Kidney (tissue), 22 donors: ENCODE data around the gene SYTL4. TPM values are rescaled to one million over a fixed set of nuclear protein-coding genes. Genes with fewer than 3 reads are reported as not detected.
"Not testable (repeated sequence)": the region's sequence is repeated elsewhere in the genome, so short reads cannot be mapped to it uniquely, and the experiment has no call there.

Experiments used
- DNase-seq, 5 donors: peaks; one replicate each; pipeline ENCODE4 v3.0.0-alpha.2; 2013 to 2020
- FAIRE-seq: peaks from 2 replicates; lab custom pipeline; 2012; peaks lifted over from hg19 to GRCh38; lab: Jason Lieb, UNC
- H3K27ac ChIP-seq, 2 donors: one replicate each; pipeline ENCODE4 v1.7.0; 2013; ENCODE audit warnings: low read depth in 2 of 2, low read length in 2 of 2, inconsistent platforms in 1 of 2
- H3K27me3 ChIP-seq: one replicate; pipeline ENCODE4 v1.7.1; 2013; ENCODE audit warnings: low read length, inconsistent platforms; ENCODE audit not compliant: control insufficient read depth, insufficient read depth
- H3K36me3 ChIP-seq, 3 donors: one replicate each; pipeline versions ENCODE4 v1.7.0 to v1.7.1; 2013; ENCODE audit warnings: low read length in 3 of 3, control low read depth in 1 of 3, inconsistent platforms in 1 of 3; ENCODE audit not compliant: insufficient read depth in 3 of 3, control insufficient read depth in 2 of 3
- H3K4me1 ChIP-seq, 3 donors: one replicate each; pipeline versions ENCODE4 v1.7.0 to v1.7.1; 2013; ENCODE audit warnings: low read length in 3 of 3, inconsistent platforms in 1 of 3, low read depth in 1 of 3; ENCODE audit not compliant: control insufficient read depth in 2 of 3, insufficient read depth in 2 of 3
- H3K4me3 ChIP-seq, 3 donors: one replicate each; pipeline versions ENCODE4 v1.7.0 to v1.8.1; 2013; ENCODE audit warnings: low read length in 3 of 3, control low read depth in 1 of 3, inconsistent platforms in 1 of 3
- H3K9ac ChIP-seq, 3 donors: one replicate each; pipeline versions ENCODE4 v1.7.0 to v1.7.1; 2013; ENCODE audit warnings: low read length in 3 of 3, control low read depth in 1 of 3, inconsistent platforms in 1 of 3
- H3K9me3 ChIP-seq, 3 donors: one replicate each; pipeline versions ENCODE4 v1.7.0 to v1.7.1; 2013; ENCODE audit warnings: low read length in 3 of 3, control low read depth in 1 of 3, inconsistent platforms in 1 of 3; ENCODE audit not compliant: control insufficient read depth in 2 of 3, insufficient read depth in 1 of 3
- intact Hi-C: fragments of 100-400 bp; cut with DNase I; formaldehyde crosslinking; loops from one replicate; pipeline ENCODE4 v1.11.1; 2022
- long read RNA-seq, 10 donors: library from polyadenylated mRNA in 1 of 10; unstranded in 1 of 10; transcript quantifications; one replicate each; pipeline ENCODE4 v2.0.0 and lab custom pipeline, GENCODE V29; 2021 to 2026
- polyA plus RNA-seq: library from polyadenylated mRNA; stranded (reverse); fragments of 350-450 nt; fragmentation: Illumina TruSeq; extraction: RNeasy Lipid Tissue Mini Kit (QIAGEN cat#74804); gene quantifications from one replicate; pipeline ENCODE4 v1.2.3, GENCODE V29; 2014; ENCODE audit warnings: low read depth, low replicate concordance; ENCODE audit not compliant: insufficient read depth
- total RNA-seq: library from RNA; stranded (reverse); fragmentation: NEBNext Ultra II Directional; extraction: Animal tissue kit (Norgen Biotek cat#: 25700); gene quantifications from one replicate; pipeline ENCODE4 v1.2.1, GENCODE V29; 2021
- TF ChIP-seq, protein P1 (sequence below): IDR thresholded peaks from 3 replicates; pipeline ENCODE4 v1.5.1; 2012; ENCODE audit warnings: mild to moderate bottlenecking, moderate library complexity, borderline replicate concordance; ENCODE audit not compliant: insufficient read depth; ENCODE audit errors: extremely low read depth
- donor health status: control.
- donor health status: control.
- donor health status: control.
- donor health status: control.
- donor health status: control.
- donor health status: DM: yes; HTN: yes; CAD: no.
- donor health status: Normal renal cell carcinoma (clear cell type).

SYTL4 gene
- 13.3 TPM for total RNA-seq
- polyA plus RNA-seq, result 10.4 TPM
- long read RNA-seq, donor 1, partial matches to known transcripts, result 0 of 1 reads
- long read RNA-seq, donor 1, other reads (novel, unspliced or antisense), result 0 of 1 reads
- long read RNA-seq, donor 2, result 0 reads
- long read RNA-seq, donor 3, partial matches to known transcripts, result 0 of 2 reads
- long read RNA-seq, donor 3, other reads (novel, unspliced or antisense), result 0 of 2 reads
- long read RNA-seq, donor 4, partial matches to known transcripts, result 0 of 1 reads
- long read RNA-seq, donor 4, other reads (novel, unspliced or antisense), result 0 of 1 reads
- long read RNA-seq, donor 5, result 0 reads
- long read RNA-seq, donor 6, partial matches to known transcripts, result 0 of 2 reads
- long read RNA-seq, donor 6, other reads (novel, unspliced or antisense), result 0 of 2 reads
- long read RNA-seq, donor 7, partial matches to known transcripts, result 1 of 7 reads
- long read RNA-seq, donor 7, other reads (novel, unspliced or antisense), result 5 of 7 reads
- long read RNA-seq, donor 8, partial matches to known transcripts, result 0 of 1 reads
- long read RNA-seq, donor 8, other reads (novel, unspliced or antisense), result 0 of 1 reads
- long read RNA-seq, donor 9, result 0 reads
- long read RNA-seq, donor 10, result 0 reads

GRCh38 chrX:100731441-100732281 lies at the start of gene SYTL4:
TSS of gene SYTL4 (minus strand) at chrX:100732121. CDS start at chrX:100702037, 30,084 bp downstream.
- H3K27ac ChIP-seq, result peak within 1 kb of the TSS; percentile 17 to 53
- H3K4me1 ChIP-seq, result peaks cover 0 to 4% (median 0%) of the 10 kb centered on the region in 3 donors
- H3K9me3 ChIP-seq, result no peaks in the 10 kb centered on the region
- intact Hi-C loops, result no loop called here
- TF ChIP-seq, protein P1, sequence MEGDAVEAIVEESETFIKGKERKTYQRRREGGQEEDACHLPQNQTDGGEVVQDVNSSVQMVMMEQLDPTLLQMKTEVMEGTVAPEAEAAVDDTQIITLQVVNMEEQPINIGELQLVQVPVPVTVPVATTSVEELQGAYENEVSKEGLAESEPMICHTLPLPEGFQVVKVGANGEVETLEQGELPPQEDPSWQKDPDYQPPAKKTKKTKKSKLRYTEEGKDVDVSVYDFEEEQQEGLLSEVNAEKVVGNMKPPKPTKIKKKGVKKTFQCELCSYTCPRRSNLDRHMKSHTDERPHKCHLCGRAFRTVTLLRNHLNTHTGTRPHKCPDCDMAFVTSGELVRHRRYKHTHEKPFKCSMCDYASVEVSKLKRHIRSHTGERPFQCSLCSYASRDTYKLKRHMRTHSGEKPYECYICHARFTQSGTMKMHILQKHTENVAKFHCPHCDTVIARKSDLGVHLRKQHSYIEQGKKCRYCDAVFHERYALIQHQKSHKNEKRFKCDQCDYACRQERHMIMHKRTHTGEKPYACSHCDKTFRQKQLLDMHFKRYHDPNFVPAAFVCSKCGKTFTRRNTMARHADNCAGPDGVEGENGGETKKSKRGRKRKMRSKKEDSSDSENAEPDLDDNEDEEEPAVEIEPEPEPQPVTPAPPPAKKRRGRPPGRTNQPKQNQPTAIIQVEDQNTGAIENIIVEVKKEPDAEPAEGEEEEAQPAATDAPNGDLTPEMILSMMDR, result no peak
- FAIRE-seq, result no peak
- H3K27me3 ChIP-seq, result no peaks in the 10 kb centered on the region
- DNase-seq, result peak; percentile 26 to 83 (median 54)
- H3K4me3 ChIP-seq, result peak within 1 kb of the TSS; percentile 44 to 68 (median 68)
- H3K9ac ChIP-seq, result peak within 1 kb of the TSS in 2 of 3 donors; percentile 32 to 53
- no peaks in the 10 kb centered on the region for H3K36me3 ChIP-seq

- H3K36me3 ChIP-seq, intact Hi-C loops, H3K9ac ChIP-seq, H3K9me3 ChIP-seq, DNase-seq, FAIRE-seq, H3K27ac ChIP-seq, H3K27me3 ChIP-seq, H3K4me3 ChIP-seq, H3K4me1 ChIP-seq: not testable (repeated sequence)
These were observed 37.5 kb upstream of the SYTL4 start for GRCh38 chrX:100769439-100769838.

GRCh38 chrX:100768679-100769338 lies 36.9 kb upstream of the SYTL4 start:
- peak; percentile 68 to 83 (median 78) for DNase-seq
- H3K4me3 ChIP-seq, result no peak overlapping the region
- no peak overlapping the region for H3K9ac ChIP-seq
- no peaks in the 10 kb centered on the region for H3K36me3 ChIP-seq
- H3K27ac ChIP-seq, result no peak overlapping the region
- peak; percentile 96 for FAIRE-seq
- intact Hi-C loops, result no loop called here
- H3K9me3 ChIP-seq, result no peaks in the 10 kb centered on the region
- H3K4me1 ChIP-seq, result no peaks in the 10 kb centered on the region
- TF ChIP-seq, protein P1, result peak; percentile 99
- H3K27me3 ChIP-seq, result no peaks in the 10 kb centered on the region
